ENCODE data around the gene POLH. TPM values are rescaled to one million over a fixed set of nuclear protein-coding genes. Genes with fewer than 3 reads are reported as not detected.

The POLH gene
- total RNA-seq, 4 donors from 2014 or later: 5.4 to 35.1 (median 8.8) TPM

DNA sequence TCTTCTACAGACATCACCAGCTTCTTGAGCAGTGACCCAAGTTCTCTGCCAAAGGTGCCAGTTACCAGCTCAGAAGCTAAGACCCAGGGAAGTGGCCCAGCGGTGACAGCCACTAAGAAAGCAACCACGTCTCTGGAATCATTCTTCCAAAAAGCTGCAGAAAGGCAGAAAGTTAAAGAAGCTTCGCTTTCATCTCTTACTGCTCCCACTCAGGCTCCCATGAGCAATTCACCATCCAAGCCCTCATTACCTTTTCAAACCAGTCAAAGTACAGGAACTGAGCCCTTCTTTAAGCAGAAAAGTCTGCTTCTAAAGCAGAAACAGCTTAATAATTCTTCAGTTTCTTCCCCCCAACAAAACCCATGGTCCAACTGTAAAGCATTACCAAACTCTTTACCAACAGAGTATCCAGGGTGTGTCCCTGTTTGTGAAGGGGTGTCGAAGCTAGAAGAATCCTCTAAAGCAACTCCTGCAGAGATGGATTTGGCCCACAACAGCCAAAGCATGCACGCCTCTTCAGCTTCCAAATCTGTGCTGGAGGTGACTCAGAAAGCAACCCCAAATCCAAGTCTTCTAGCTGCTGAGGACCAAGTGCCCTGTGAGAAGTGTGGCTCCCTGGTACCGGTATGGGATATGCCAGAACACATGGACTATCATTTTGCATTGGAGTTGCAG is 37.9 kb downstream of the POLH start:
- intact Hi-C loops (cut with DNase I; ENCODE audit: low total_unique reads): no loop called here
- Histone ChIP-seq H3K27ac (no peak overlapping the region), H3K9me3 (no peaks in the 10 kb centered on the region), H3K4me3 (no peak overlapping the region), H3K27me3 (no peaks in the 10 kb centered on the region), H3K4me1 (no peaks in the 10 kb centered on the region), H3K36me3 (no peaks in the 10 kb centered on the region)
- DNase-seq: no peak
- TF ChIP-seq POLR2A (IDR thresholded peaks at IDR 0.05): no peak
- TF ChIP-seq, protein P1, sequence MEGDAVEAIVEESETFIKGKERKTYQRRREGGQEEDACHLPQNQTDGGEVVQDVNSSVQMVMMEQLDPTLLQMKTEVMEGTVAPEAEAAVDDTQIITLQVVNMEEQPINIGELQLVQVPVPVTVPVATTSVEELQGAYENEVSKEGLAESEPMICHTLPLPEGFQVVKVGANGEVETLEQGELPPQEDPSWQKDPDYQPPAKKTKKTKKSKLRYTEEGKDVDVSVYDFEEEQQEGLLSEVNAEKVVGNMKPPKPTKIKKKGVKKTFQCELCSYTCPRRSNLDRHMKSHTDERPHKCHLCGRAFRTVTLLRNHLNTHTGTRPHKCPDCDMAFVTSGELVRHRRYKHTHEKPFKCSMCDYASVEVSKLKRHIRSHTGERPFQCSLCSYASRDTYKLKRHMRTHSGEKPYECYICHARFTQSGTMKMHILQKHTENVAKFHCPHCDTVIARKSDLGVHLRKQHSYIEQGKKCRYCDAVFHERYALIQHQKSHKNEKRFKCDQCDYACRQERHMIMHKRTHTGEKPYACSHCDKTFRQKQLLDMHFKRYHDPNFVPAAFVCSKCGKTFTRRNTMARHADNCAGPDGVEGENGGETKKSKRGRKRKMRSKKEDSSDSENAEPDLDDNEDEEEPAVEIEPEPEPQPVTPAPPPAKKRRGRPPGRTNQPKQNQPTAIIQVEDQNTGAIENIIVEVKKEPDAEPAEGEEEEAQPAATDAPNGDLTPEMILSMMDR (IDR thresholded peaks at IDR 0.05): no peak

- Histone ChIP-seq H3K36me3 (no peaks in the 10 kb centered on the region), H3K4me3 (no peak overlapping the region), H3K27ac (no peak overlapping the region), H3K27me3 (no peaks in the 10 kb centered on the region), H3K4me1 (no peaks in the 10 kb centered on the region), H3K9me3 (no peaks in the 10 kb centered on the region)
- no peak for TF ChIP-seq POLR2A (IDR thresholded peaks at IDR 0.05)
- TF ChIP-seq, protein P1 (IDR thresholded peaks at IDR 0.05): no peak
- intact Hi-C loops (cut with DNase I; ENCODE audit: low total_unique reads): no loop called here
- no peak for DNase-seq
Measured at GRCh38 chr6:43614396-43614730, 38.4 kb downstream of the POLH start.

DNA sequence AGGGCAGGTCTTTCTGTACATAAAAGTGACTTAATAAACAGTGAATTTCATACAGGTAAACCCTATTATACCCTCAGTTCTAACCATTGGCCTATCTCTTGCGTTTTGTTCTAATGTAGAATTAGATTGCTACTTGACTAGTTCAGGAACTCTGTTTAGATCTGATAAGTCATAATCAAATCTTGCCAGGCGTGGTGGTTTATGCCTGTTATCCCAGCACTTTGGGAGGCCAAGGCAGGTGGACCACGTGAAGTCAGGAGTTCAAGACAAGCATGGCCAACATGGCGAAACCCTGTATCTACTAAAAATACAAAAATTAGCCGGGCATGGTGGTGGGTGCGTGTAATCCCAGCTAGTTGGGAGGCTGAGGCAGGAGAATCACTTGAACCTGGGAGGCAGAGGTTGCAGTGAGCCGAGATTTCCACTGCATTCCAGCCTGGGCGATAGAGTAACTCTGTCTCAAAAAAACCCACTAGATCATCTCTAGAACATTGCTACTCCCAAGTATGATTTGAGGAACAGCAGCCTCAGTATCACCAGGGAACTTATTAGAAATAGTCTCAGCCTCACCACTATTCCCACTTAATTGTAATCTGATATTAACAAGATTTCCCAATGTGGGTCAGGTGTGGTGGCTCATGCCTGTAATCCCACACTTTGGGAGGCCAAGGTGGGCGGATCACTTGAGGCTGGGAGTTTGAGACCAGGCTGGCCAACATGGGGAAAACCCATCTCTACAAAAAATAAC is 40.9 kb downstream of the POLH start:
- Histone ChIP-seq H3K9me3 (no peaks in the 10 kb centered on the region), H3K27ac (no peak overlapping the region), H3K4me3 (no peak overlapping the region), H3K4me1 (no peaks in the 10 kb centered on the region), H3K36me3 (no peaks in the 10 kb centered on the region), H3K27me3 (no peaks in the 10 kb centered on the region)
- intact Hi-C loops (cut with DNase I; ENCODE audit: low total_unique reads): no loop called here
- no peak for DNase-seq
- TF ChIP-seq, protein P1 (IDR thresholded peaks at IDR 0.05): no peak
- TF ChIP-seq POLR2A (IDR thresholded peaks at IDR 0.05): no peak

GRCh38 chr6:43621078-43621835 is 45.3 kb downstream of the POLH start:
- Histone ChIP-seq H3K9me3 (no peaks in the 10 kb centered on the region), H3K4me3 (no peak overlapping the region), H3K27me3 (no peaks in the 10 kb centered on the region), H3K4me1 (no peaks in the 10 kb centered on the region), H3K27ac (no peak overlapping the region), H3K36me3 (no peaks in the 10 kb centered on the region)
- DNase-seq: no peak
- intact Hi-C loops (cut with DNase I; ENCODE audit: low total_unique reads): no loop called here
- TF ChIP-seq, protein P1 (IDR thresholded peaks at IDR 0.05): no peak
- no peak for TF ChIP-seq POLR2A (IDR thresholded peaks at IDR 0.05)

DNA sequence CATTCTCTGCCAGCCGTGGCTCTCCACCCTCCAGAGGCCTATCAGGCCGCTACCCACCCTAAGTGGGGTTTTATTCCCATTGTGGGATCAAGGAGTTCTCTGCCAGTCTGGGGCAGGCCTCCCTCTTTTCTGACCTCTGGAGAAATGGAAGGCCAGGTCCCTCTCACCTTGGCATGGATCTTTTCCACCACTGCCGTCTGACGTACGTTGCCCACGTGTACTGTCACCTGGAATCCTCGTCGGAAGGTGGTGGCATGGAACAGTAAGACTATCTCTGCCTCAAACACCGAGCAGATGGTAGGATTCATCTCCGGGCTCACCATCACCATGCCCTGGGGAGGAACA is 45.8 kb downstream of the POLH start:
- DNase-seq: no peak
- TF ChIP-seq, protein P1 (IDR thresholded peaks at IDR 0.05): no peak
- no peak for TF ChIP-seq POLR2A (IDR thresholded peaks at IDR 0.05)

More for the DNA sequence above, 45.8 kb downstream of the POLH start:
- intact Hi-C loops (cut with DNase I; ENCODE audit: low total_unique reads): no loop called here
- H3K27me3 ChIP-seq: no peaks in the 10 kb centered on the region
- no peaks in the 10 kb centered on the region for H3K4me1 ChIP-seq
- H3K36me3 ChIP-seq: no peaks in the 10 kb centered on the region
- no peak overlapping the region for H3K27ac ChIP-seq
- H3K9me3 ChIP-seq: no peaks in the 10 kb centered on the region
- H3K4me3 ChIP-seq: no peak overlapping the region

Data from uterus (tissue), 4 donors.